Mesendoderm (in vitro differentiated cells): ENCODE results near the gene CMPK1.

Experiments used
- DNase-seq: peaks from one replicate; pipeline ENCODE4 v3.0.0; 2013
- H2AK5ac ChIP-seq: 2 replicates; pipeline ENCODE4 v1.6.1; 2013; ENCODE audit warnings: low read length, inconsistent platforms
- H2BK120ac ChIP-seq: 2 replicates; pipeline ENCODE4 v1.6.1; 2013; ENCODE audit warnings: low read depth, mild to moderate bottlenecking, low read length, moderate library complexity, mixed read lengths
- H2BK15ac ChIP-seq: replicated peaks from 2 replicates; pipeline ENCODE4 v1.6.1; 2013; ENCODE audit warnings: low read depth, mild to moderate bottlenecking, moderate library complexity
- H2BK5ac ChIP-seq: 2 replicates; pipeline ENCODE4 v1.6.1; 2013; ENCODE audit warnings: low read length, inconsistent platforms
- H3K18ac ChIP-seq: 2 replicates; pipeline ENCODE4 v1.6.1; 2013; ENCODE audit warnings: mild to moderate bottlenecking, low read length, mixed read lengths
- H3K23ac ChIP-seq: one replicate; pipeline ENCODE4 v1.6.1; 2013; ENCODE audit warnings: low read length
- H3K27ac ChIP-seq: 2 replicates; pipeline ENCODE4 v1.5.1; 2013; ENCODE audit warnings: low read depth, mild to moderate bottlenecking, inconsistent platforms, low read length, moderate library complexity
- H3K27me3 ChIP-seq: 2 replicates; pipeline ENCODE4 v1.6.1; 2013; ENCODE audit warnings: low read length, control low read depth, mild to moderate bottlenecking, inconsistent platforms; ENCODE audit not compliant: insufficient read depth, poor library complexity
- H3K36me3 ChIP-seq: 2 replicates; pipeline ENCODE4 v1.6.1; 2013; ENCODE audit warnings: low read length, inconsistent platforms; ENCODE audit not compliant: control insufficient read depth, insufficient read depth
- H3K4ac ChIP-seq: one replicate; pipeline ENCODE4 v1.6.1; 2013; ENCODE audit warnings: low read depth, mild to moderate bottlenecking, low read length, moderate library complexity
- H3K4me1 ChIP-seq: 2 replicates; pipeline ENCODE4 v1.6.1; 2013; ENCODE audit warnings: low read depth, low read length, inconsistent platforms; ENCODE audit not compliant: control insufficient read depth
- H3K4me2 ChIP-seq: 2 replicates; pipeline ENCODE4 v1.6.1; 2013; ENCODE audit warnings: low read length
- H3K4me3 ChIP-seq: 2 replicates; pipeline ENCODE4 v1.5.1; 2013; ENCODE audit warnings: mild to moderate bottlenecking, low read length
- H3K56ac ChIP-seq: one replicate; pipeline ENCODE4 v1.6.1; 2013; ENCODE audit warnings: low read length
- H3K79me1 ChIP-seq: 2 replicates; pipeline ENCODE4 v1.6.1; 2013; ENCODE audit warnings: low read length, inconsistent platforms
- H3K79me2 ChIP-seq: 2 replicates; pipeline ENCODE4 v1.6.1; 2013; ENCODE audit warnings: mild to moderate bottlenecking, low read length; ENCODE audit not compliant: control insufficient read depth, insufficient read depth
- H3K9ac ChIP-seq: 2 replicates; pipeline ENCODE4 v1.6.1; 2013; ENCODE audit warnings: low read length, inconsistent platforms
- H4K5ac ChIP-seq: one replicate; pipeline ENCODE4 v1.6.1; 2013; ENCODE audit warnings: low read length
- H4K8ac ChIP-seq: one replicate; pipeline ENCODE4 v1.6.1; 2013; ENCODE audit warnings: low read depth, mild to moderate bottlenecking, control low read depth, low read length, moderate library complexity
- WGBS: extraction: QIAGEN DNeasy Blood & Tissue Kit; methylation state at CpG from one replicate; pipeline ENCODE4 v1.1.7; 2013; ENCODE audit warnings: low lambda C conversion rate, missing lambda C conversion rate; ENCODE audit not compliant: insufficient coverage; ENCODE audit errors: extremely low coverage; 5-methylcytosine and 5-hydroxymethylcytosine counted together

The CMPK1 gene

DNA sequence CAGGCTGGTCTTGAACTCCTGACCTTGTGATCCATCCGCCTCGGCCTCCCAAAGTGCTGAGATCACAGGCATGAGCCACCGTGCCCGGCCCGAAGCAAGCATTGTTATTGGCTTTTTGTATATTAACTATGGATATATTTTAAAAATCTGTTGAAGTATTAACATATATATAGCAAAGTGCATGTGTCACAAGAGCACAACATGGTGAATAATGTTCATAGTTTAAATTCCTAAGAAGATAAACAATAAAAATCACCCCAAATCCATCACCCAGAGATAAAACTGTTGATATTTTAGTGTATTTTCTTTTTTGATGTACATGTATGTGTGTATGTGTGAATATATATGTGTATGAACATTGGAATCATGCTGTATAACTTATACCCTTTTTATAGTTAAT is 73.4 kb downstream of the CMPK1 start:
- no peak overlapping the region for H3K9ac ChIP-seq
- H3K4me1 ChIP-seq, result no peaks in the 10 kb centered on the region
- no peak overlapping the region for H2BK15ac ChIP-seq
- no peaks in the 10 kb centered on the region for H3K79me1 ChIP-seq
- H3K4me2 ChIP-seq, result no peak overlapping the region
- H3K27me3 ChIP-seq, result no peaks in the 10 kb centered on the region
- no peak overlapping the region for H3K18ac ChIP-seq
- no peak overlapping the region for H4K5ac ChIP-seq
- no peak overlapping the region for H3K56ac ChIP-seq
- DNase-seq, result no peak
- no peak overlapping the region for H4K8ac ChIP-seq
- H3K36me3 ChIP-seq, result no peaks in the 10 kb centered on the region
- no peak overlapping the region for H2BK120ac ChIP-seq
- no CpG with 5 or more reads among the region's 5 CpGs for WGBS
- H2BK5ac ChIP-seq, result no peak overlapping the region
- no peak overlapping the region for H3K27ac ChIP-seq
- no peak overlapping the region for H2AK5ac ChIP-seq
- no peak overlapping the region for H3K4me3 ChIP-seq
- H3K4ac ChIP-seq, result no peak overlapping the region
- H3K23ac ChIP-seq, result no peak overlapping the region
- no peaks in the 10 kb centered on the region for H3K79me2 ChIP-seq

DNA sequence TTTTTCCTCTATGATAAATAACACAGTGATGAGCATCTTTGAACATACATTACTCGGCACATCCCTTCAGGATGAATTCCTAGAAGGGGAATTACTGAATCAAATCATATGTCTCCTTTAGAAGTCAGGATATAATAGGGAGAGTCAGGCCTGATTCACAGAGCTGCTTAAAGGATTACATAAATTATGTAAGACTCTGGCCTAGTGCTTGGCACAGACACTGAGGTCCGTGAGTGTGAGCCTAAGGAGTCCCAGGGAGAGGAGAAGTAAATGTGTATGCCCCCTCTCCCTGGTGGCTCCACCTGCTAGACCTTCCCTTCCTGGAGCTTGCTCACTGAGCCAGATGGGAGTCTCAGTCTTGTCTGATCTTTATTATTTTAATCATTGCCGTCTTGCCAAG is 73.9 kb downstream of the CMPK1 start:
- Histone ChIP-seq H3K56ac (no peak overlapping the region), H3K27ac (no peak overlapping the region), H2BK5ac (no peak overlapping the region), H4K5ac (no peak overlapping the region), H3K9ac (no peak overlapping the region), H4K8ac (no peak overlapping the region), H3K18ac (no peak overlapping the region), H3K36me3 (no peaks in the 10 kb centered on the region), H3K23ac (no peak overlapping the region), H3K79me2 (no peaks in the 10 kb centered on the region), H3K4me2 (no peak overlapping the region), H2AK5ac (no peak overlapping the region), H3K4me3 (no peak overlapping the region), H3K4me1 (no peaks in the 10 kb centered on the region), H2BK120ac (no peak overlapping the region), H3K27me3 (no peaks in the 10 kb centered on the region), H3K4ac (no peak overlapping the region), H2BK15ac (no peak overlapping the region), H3K79me1 (no peaks in the 10 kb centered on the region)
- no peak for DNase-seq
- no CpG with 5 or more reads among the region's 3 CpGs for WGBS

DNA sequence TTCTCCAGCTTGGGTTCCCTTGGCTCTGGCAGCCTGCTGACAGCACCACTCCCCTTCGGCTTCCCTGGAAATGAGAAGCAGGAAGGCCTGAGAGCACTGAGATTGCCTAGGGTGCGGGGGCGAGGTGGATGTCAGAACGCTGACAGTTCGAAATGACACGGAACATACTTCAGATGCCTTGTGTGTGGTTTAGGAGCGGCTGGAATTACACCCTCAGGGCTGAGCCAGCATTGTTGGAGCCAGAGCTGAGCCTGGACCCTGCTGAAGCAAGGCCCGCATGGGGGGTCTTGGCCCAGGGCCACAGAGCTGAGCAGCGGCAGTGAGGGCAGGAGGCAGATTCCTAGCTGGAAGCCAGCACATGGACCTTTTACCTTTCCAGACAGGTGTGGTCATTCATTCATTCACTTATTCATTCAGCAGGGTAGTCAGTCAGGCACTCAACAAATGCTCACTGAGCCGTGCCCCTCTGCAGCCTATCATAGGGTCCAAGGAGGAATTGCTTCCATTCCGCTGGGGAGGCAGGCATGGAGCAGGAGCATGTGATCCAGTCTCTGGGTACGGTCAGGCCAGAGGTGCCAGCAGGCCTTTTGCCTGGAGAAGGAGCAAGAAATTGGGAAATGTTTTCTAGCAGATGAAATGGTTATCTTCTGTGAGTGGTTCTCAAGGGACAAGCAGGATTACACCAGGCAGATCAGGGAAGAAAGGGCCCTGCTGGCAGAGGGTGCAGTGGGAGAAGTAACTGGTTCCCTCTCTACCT is 75.9 kb downstream of the CMPK1 start:
- no peak overlapping the region for H3K27ac ChIP-seq
- H3K18ac ChIP-seq, result no peak overlapping the region

DNA sequence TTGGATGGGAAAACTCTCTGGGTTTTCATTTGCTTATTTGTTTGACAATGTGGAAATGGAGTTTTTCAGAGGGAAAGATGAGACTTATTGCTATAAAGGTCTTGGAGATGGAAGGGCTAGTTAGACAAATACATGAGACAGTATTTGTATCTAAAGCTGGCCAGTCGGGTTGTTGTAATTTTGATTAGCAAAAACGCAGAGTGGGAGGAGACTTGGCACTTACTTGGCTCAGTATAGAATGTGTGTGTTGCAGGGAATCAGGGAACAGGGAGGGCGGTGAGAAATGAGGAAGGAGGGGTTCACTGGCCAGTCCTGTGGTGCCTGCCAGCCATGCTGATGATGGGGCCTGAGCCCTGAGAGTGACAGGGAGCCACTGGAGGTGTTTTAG is 76.5 kb downstream of the CMPK1 start:
- no peak overlapping the region for H2BK15ac ChIP-seq
- no peaks in the 10 kb centered on the region for H3K4me1 ChIP-seq
- H3K79me2 ChIP-seq, result no peaks in the 10 kb centered on the region
- H3K4me2 ChIP-seq, result no peak overlapping the region
- no peak overlapping the region for H3K9ac ChIP-seq
- no peak for DNase-seq
- no CpG with 5 or more reads among the region's 3 CpGs for WGBS
- no peak overlapping the region for H3K4ac ChIP-seq
- no peak overlapping the region for H3K4me3 ChIP-seq
- H3K79me1 ChIP-seq, result no peaks in the 10 kb centered on the region
- no peak overlapping the region for H3K56ac ChIP-seq
- no peak overlapping the region for H3K18ac ChIP-seq
- no peak overlapping the region for H2AK5ac ChIP-seq
- H3K36me3 ChIP-seq, result no peaks in the 10 kb centered on the region
- no peak overlapping the region for H2BK5ac ChIP-seq
- no peak overlapping the region for H3K27ac ChIP-seq
- no peak overlapping the region for H3K23ac ChIP-seq
- peaks cover 7% of the 10 kb centered on the region for H3K27me3 ChIP-seq
- H4K5ac ChIP-seq, result no peak overlapping the region
- no peak overlapping the region for H4K8ac ChIP-seq
- no peak overlapping the region for H2BK120ac ChIP-seq

More for the DNA sequence above, 75.9 kb downstream of the CMPK1 start:
- Histone ChIP-seq H3K36me3 (no peaks in the 10 kb centered on the region), H2BK120ac (no peak overlapping the region), H3K4ac (no peak overlapping the region), H4K8ac (no peak overlapping the region), H2BK5ac (no peak overlapping the region), H3K23ac (no peak overlapping the region), H3K79me1 (no peaks in the 10 kb centered on the region), H2BK15ac (no peak overlapping the region), H3K9ac (no peak overlapping the region), H3K4me1 (no peaks in the 10 kb centered on the region), H2AK5ac (no peak overlapping the region), H3K4me2 (no peak overlapping the region), H4K5ac (no peak overlapping the region), H3K27me3 (peaks cover 3% of the 10 kb centered on the region), H3K4me3 (no peak overlapping the region), H3K56ac (no peak overlapping the region), H3K79me2 (no peaks in the 10 kb centered on the region)
- WGBS, result no CpG with 5 or more reads among the region's 12 CpGs
- DNase-seq, result peak; percentile 58

DNA sequence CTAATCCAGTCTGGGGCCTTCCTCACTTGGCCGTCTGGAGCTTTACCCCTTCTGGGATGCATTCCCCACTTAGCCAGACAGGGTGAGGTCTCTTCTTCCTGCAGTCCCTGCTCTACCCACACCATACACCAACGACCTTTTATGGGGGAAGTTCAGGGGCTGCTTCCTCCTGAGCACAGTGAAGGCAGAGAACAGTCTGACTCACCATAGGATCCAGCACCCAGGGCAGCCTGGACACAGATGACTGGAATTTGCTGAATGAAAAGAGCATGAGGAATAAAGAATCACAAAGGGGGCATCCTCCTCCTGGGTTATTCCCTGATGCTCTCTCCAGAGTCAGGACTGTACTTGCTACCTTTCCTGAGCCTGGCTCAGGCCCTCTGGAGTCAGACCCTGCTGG is 77.8 kb downstream of the CMPK1 start:
- no peak overlapping the region for H2BK5ac ChIP-seq
- no CpG with 5 or more reads among the region's 2 CpGs for WGBS
- H3K4me3 ChIP-seq, result no peak overlapping the region
- no peaks in the 10 kb centered on the region for H3K36me3 ChIP-seq
- H3K4me1 ChIP-seq, result no peaks in the 10 kb centered on the region
- peaks cover 19% of the 10 kb centered on the region for H3K27me3 ChIP-seq
- H3K79me1 ChIP-seq, result no peaks in the 10 kb centered on the region
- no peak overlapping the region for H3K23ac ChIP-seq
- H3K27ac ChIP-seq, result no peak overlapping the region
- no peak overlapping the region for H2BK120ac ChIP-seq
- no peak overlapping the region for H3K4ac ChIP-seq
- no peak overlapping the region for H3K56ac ChIP-seq
- no peak overlapping the region for H3K18ac ChIP-seq
- H2BK15ac ChIP-seq, result no peak overlapping the region
- no peak overlapping the region for H3K9ac ChIP-seq
- H3K79me2 ChIP-seq, result no peaks in the 10 kb centered on the region
- DNase-seq, result no peak
- no peak overlapping the region for H4K5ac ChIP-seq
- H4K8ac ChIP-seq, result no peak overlapping the region
- no peak overlapping the region for H2AK5ac ChIP-seq
- no peak overlapping the region for H3K4me2 ChIP-seq

DNA sequence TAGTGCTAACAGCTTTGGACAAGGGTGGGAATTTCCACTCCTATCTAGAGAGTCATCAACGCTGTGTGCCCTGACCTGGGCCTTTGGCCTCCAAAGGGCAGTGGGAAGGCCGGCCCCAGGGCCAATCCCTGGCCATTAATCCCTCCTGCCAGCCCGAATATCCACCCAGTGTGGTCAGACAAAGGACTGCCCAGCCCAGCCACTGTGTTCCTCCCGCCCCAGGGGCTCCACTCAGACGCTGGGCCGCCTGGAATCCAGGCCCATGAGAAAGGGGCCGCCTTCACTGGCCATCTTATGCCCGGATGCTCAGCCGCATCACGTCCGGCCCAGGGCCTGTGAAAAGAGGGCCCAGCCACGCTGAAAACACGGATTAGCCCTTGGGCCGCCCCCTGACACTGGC is 78.8 kb downstream of the CMPK1 start:
- no peak overlapping the region for H3K56ac ChIP-seq
- WGBS, result no CpG with 5 or more reads among the region's 14 CpGs
- no peak for DNase-seq
- no peak overlapping the region for H3K4me3 ChIP-seq
- H3K4ac ChIP-seq, result no peak overlapping the region
- no peak overlapping the region for H3K23ac ChIP-seq
- no peak overlapping the region for H4K5ac ChIP-seq
- H3K27me3 ChIP-seq, result peaks cover 29% of the 10 kb centered on the region
- H2BK120ac ChIP-seq, result no peak overlapping the region
- H2BK15ac ChIP-seq, result no peak overlapping the region
- H3K79me1 ChIP-seq, result no peaks in the 10 kb centered on the region
- H3K4me2 ChIP-seq, result no peak overlapping the region
- H2AK5ac ChIP-seq, result no peak overlapping the region
- H2BK5ac ChIP-seq, result no peak overlapping the region
- no peak overlapping the region for H4K8ac ChIP-seq
- H3K36me3 ChIP-seq, result no peaks in the 10 kb centered on the region
- no peak overlapping the region for H3K18ac ChIP-seq
- H3K4me1 ChIP-seq, result no peaks in the 10 kb centered on the region
- no peaks in the 10 kb centered on the region for H3K79me2 ChIP-seq
- no peak overlapping the region for H3K27ac ChIP-seq
- H3K9ac ChIP-seq, result no peak overlapping the region
